Muscle layer of duodenum (tissue), 2 donors: ENCODE results near the gene IFNA4.
"Not testable (repeated sequence)": the region's sequence is repeated elsewhere in the genome, so short reads cannot be mapped to it uniquely, and the experiment has no call there.

Experiments used
- H3K27ac ChIP-seq: one replicate; pipeline ENCODE4 v1.7.0; 2013; ENCODE audit warnings: mild to moderate bottlenecking, low read length
- H3K27me3 ChIP-seq: one replicate; pipeline ENCODE4 v1.7.0; 2013; ENCODE audit warnings: low read depth, mild to moderate bottlenecking, control low read depth, low read length
- H3K36me3 ChIP-seq, 2 donors: one replicate each; pipeline ENCODE4 v1.7.0; 2013; ENCODE audit warnings: low read length in 2 of 2, control low read depth in 1 of 2, mild to moderate bottlenecking in 1 of 2; ENCODE audit not compliant: insufficient read depth in 2 of 2, control insufficient read depth in 1 of 2
- H3K4me1 ChIP-seq, 2 donors: one replicate each; pipeline ENCODE4 v1.7.0; 2013; ENCODE audit warnings: low read length in 2 of 2, mild to moderate bottlenecking in 2 of 2, control low read depth in 1 of 2, moderate library complexity in 1 of 2; ENCODE audit not compliant: insufficient read depth in 2 of 2, control insufficient read depth in 1 of 2
- H3K4me3 ChIP-seq, 2 donors: one replicate each; pipeline ENCODE4 v1.7.0; 2013; ENCODE audit warnings: low read length in 2 of 2, low read depth in 1 of 2, mild to moderate bottlenecking in 1 of 2
- H3K9me3 ChIP-seq, 2 donors: one replicate each; pipeline ENCODE4 v1.7.0; 2013; ENCODE audit warnings: low read length in 2 of 2, control low read depth in 1 of 2, mild to moderate bottlenecking in 1 of 2; ENCODE audit not compliant: control insufficient read depth in 1 of 2
- donor health status: healthy.

Gene IFNA4

GRCh38 chr9:21207043-21207442 lies 19.7 kb upstream of the IFNA4 start, which contains the start of gene IFNA10:
TSS of gene IFNA10 (minus strand) at chr9:21207143. CDS start at chr9:21207097, 46 bp downstream.
- H3K9me3 ChIP-seq, H3K36me3 ChIP-seq, H3K4me1 ChIP-seq, H3K27ac ChIP-seq, H3K27me3 ChIP-seq, H3K4me3 ChIP-seq: not testable (repeated sequence)

GRCh38 chr9:21205204-21205603 lies 17.8 kb upstream of the IFNA4 start:
- H3K27ac ChIP-seq: no peak overlapping the region
- H3K27me3 ChIP-seq: no peaks in the 10 kb centered on the region
- no peak overlapping the region for H3K4me3 ChIP-seq
- no peaks in the 10 kb centered on the region for H3K9me3 ChIP-seq
- no peaks in the 10 kb centered on the region for H3K36me3 ChIP-seq
- no peaks in the 10 kb centered on the region for H3K4me1 ChIP-seq

GRCh38 chr9:21202105-21202504 lies 14.7 kb upstream of the IFNA4 start, which contains the start of gene IFNA7:
TSS of gene IFNA7 (minus strand) at chr9:21202205. CDS start at chr9:21202165, 40 bp downstream.
- H3K4me1 ChIP-seq, H3K4me3 ChIP-seq, H3K27ac ChIP-seq, H3K27me3 ChIP-seq, H3K36me3 ChIP-seq, H3K9me3 ChIP-seq: not testable (repeated sequence)

GRCh38 chr9:21194867-21195776 lies 7.7 kb upstream of the IFNA4 start:
- H3K27ac ChIP-seq, H3K4me1 ChIP-seq, H3K4me3 ChIP-seq, H3K27me3 ChIP-seq, H3K9me3 ChIP-seq, H3K36me3 ChIP-seq: not testable (repeated sequence)

GRCh38 chr9:21182810-21183736 lies 4.3 kb downstream of the IFNA4 start:
- H3K27ac ChIP-seq, H3K27me3 ChIP-seq, H3K4me1 ChIP-seq, H3K9me3 ChIP-seq, H3K4me3 ChIP-seq, H3K36me3 ChIP-seq: not testable (repeated sequence)

- Histone ChIP-seq H3K4me1 (no peaks in the 10 kb centered on the region), H3K9me3 (no peaks in the 10 kb centered on the region), H3K27me3 (no peaks in the 10 kb centered on the region), H3K4me3 (no peak overlapping the region), H3K36me3 (no peaks in the 10 kb centered on the region), H3K27ac (no peak overlapping the region)
These were observed 12.7 kb downstream of the IFNA4 start for GRCh38 chr9:21174671-21175070.

- no peak overlapping the region for H3K27ac ChIP-seq
- H3K36me3 ChIP-seq: no peaks in the 10 kb centered on the region
- no peak overlapping the region for H3K4me3 ChIP-seq
- no peaks in the 10 kb centered on the region for H3K4me1 ChIP-seq
- no peaks in the 10 kb centered on the region for H3K9me3 ChIP-seq
- H3K27me3 ChIP-seq: no peaks in the 10 kb centered on the region
These were observed 15.2 kb downstream of the IFNA4 start for GRCh38 chr9:21172156-21172555.

- no peaks in the 10 kb centered on the region for H3K4me1 ChIP-seq
- H3K27ac ChIP-seq: no peak overlapping the region
- H3K9me3 ChIP-seq: no peaks in the 10 kb centered on the region
- no peaks in the 10 kb centered on the region for H3K27me3 ChIP-seq
- no peaks in the 10 kb centered on the region for H3K36me3 ChIP-seq
- H3K4me3 ChIP-seq: no peak overlapping the region
These were observed 16.0 kb downstream of the IFNA4 start for GRCh38 chr9:21171351-21171750.

- not testable (repeated sequence) for H3K27ac ChIP-seq, H3K27me3 ChIP-seq, H3K9me3 ChIP-seq, H3K4me1 ChIP-seq, H3K4me3 ChIP-seq, H3K36me3 ChIP-seq
These were observed 20.8 kb downstream of the IFNA4 start, which contains the start of gene IFNA21 for GRCh38 chr9:21166560-21166959. TSS of gene IFNA21 (minus strand) at chr9:21166660. CDS start at chr9:21166612, 48 bp downstream.

GRCh38 chr9:21165516-21165915 lies 21.9 kb downstream of the IFNA4 start:
- Histone ChIP-seq H3K27ac (no peak overlapping the region), H3K9me3 (peaks cover 0 to 4% of the 10 kb centered on the region in 2 donors), H3K4me1 (no peaks in the 10 kb centered on the region), H3K27me3 (no peaks in the 10 kb centered on the region), H3K4me3 (no peak overlapping the region), H3K36me3 (no peaks in the 10 kb centered on the region)

GRCh38 chr9:21160178-21160577 lies 27.2 kb downstream of the IFNA4 start:
- no peak overlapping the region for H3K27ac ChIP-seq
- H3K9me3 ChIP-seq: peaks cover 0 to 6% of the 10 kb centered on the region in 2 donors
- H3K4me3 ChIP-seq: no peak overlapping the region
- H3K36me3 ChIP-seq: no peaks in the 10 kb centered on the region
- H3K4me1 ChIP-seq: no peaks in the 10 kb centered on the region
- H3K27me3 ChIP-seq: no peaks in the 10 kb centered on the region
